D341Med (cell line): ENCODE data around the gene DUSP19.

ENCODE experiments used
- DNase-seq: peaks from one replicate; pipeline ENCODE4 v3.0.0; 2012; ENCODE audit warnings: low spot score

Gene DUSP19

GRCh38 chr2:183125659-183126341 lies 47.3 kb downstream of the DUSP19 start:
- DNase-seq, result no peak

GRCh38 chr2:183126635-183127034 lies 48.1 kb downstream of the DUSP19 start:
- no peak for DNase-seq

- DNase-seq, result no peak
These were observed 55.5 kb downstream of the DUSP19 start for GRCh38 chr2:183134016-183134415.

GRCh38 chr2:183148955-183149354 lies 70.4 kb downstream of the DUSP19 start:
- DNase-seq, result no peak

- DNase-seq, result no peak
These were observed 70.9 kb downstream of the DUSP19 start for GRCh38 chr2:183149489-183149888.
